ENCODE results near the gene FGF12.

FGF12 gene

GRCh38 chr3:192122832-192123594, 604.3 kb downstream of the FGF12 start:
- no peak for DNase-seq (ENCODE audit: low spot score)

- DNase-seq (ENCODE audit: low spot score), result no peak
These were observed 605.4 kb downstream of the FGF12 start for GRCh38 chr3:192121923-192122322.

GRCh38 chr3:192108820-192109219, 618.5 kb downstream of the FGF12 start:
- no peak for DNase-seq (ENCODE audit: low spot score)

- DNase-seq (ENCODE audit: low spot score), result no peak
These were observed 620.8 kb downstream of the FGF12 start for GRCh38 chr3:192106543-192106942.

- no peak for DNase-seq (ENCODE audit: low spot score)
These were observed 634.8 kb downstream of the FGF12 start for GRCh38 chr3:192092388-192093005.

- no peak for DNase-seq (ENCODE audit: low spot score)
These were observed 635.5 kb downstream of the FGF12 start for GRCh38 chr3:192091831-192092230.

- no peak for DNase-seq (ENCODE audit: low spot score)
These were observed 636.8 kb downstream of the FGF12 start for GRCh38 chr3:192090586-192090985.

Small RNA genes within 50 kb of the gene (small RNA-seq; reads per million reads assigned to genes)
- gene RF01210 (0 to 0.08 reads per million in 2 experiments), gene RNU1-20P (0.42 to 0.62 reads per million in 2 experiments)
